Measurements from ENCODE around the gene RUNX2. TPM values are rescaled to one million over a fixed set of nuclear protein-coding genes. Genes with fewer than 3 reads are reported as not detected.

RUNX2 gene
- total and polyA plus RNA-seq, 2 experiments from 2014 or later: 0.66 to 1.7 TPM

DNA sequence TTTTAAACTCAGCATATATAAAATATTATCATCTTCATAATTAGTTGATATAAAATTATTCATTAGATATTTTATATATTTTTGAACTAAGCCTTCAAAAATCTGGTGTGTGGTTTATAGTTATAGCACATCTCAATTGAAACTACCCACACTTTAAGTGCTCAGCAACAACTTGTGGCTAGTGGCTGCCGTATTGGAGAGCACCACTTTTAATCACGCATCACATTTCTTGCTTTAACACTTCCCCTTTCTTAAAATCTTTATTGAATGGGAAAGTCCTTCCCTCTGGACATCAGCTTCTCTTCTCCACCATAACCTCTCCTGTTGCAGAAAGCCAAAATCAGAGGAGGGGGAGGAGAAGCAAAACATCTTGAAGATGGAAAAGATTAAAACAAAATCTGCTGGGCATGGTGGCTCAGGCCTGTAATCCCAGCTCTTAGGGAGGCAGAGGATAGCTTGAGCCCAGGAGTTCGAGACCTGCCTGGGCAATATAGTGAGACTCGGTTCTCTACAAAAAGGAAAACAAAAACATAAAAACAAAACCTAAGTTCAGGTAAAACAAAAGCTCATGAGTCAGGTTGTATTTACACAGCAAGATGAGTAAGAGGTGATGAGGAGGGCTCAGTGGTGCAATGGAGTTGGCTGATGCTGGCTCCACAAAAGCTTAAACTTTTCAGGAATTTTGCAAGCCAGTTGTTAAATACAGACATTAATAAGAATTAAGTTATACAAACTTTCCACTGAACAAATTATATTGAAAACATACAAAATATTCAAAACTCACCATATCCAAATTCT is 286.6 kb downstream of the RUNX2 start:
- Histone ChIP-seq H3K4me2 (no peak overlapping the region), H3K36me3 (ENCODE audit: insufficient read depth) (no peaks in the 10 kb centered on the region), H3K79me2 (replicated peaks; ENCODE audit: insufficient read depth) (no peaks in the 10 kb centered on the region), H3K4me1 (ENCODE audit: insufficient read depth) (no peaks in the 10 kb centered on the region), H3F3A (replicated peaks; ENCODE audit: low read depth) (no peaks in the 10 kb centered on the region), H3K4me3 (no peak overlapping the region), H4K20me1 (replicated peaks; ENCODE audit: insufficient read depth) (no peaks in the 10 kb centered on the region), H3K27me3 (ENCODE audit: insufficient read depth) (no peaks in the 10 kb centered on the region), H3K9me2 (ENCODE audit: insufficient read depth) (no peaks in the 10 kb centered on the region), H2AFZ (no peak overlapping the region), H3K27ac (ENCODE audit: low read depth) (no peak overlapping the region)
- H3K9me3 Mint-ChIP-seq: no peaks in the 10 kb centered on the region
- H3K4me3 Mint-ChIP-seq: no peak overlapping the region
- TF ChIP-seq STAT1 (IDR thresholded peaks at IDR 0.05; ENCODE audit: unreplicated experiment) (no peak), NANOG (IDR thresholded peaks at IDR 0.05; ENCODE audit: borderline replicate concordance) (no peak), JUNB (IDR thresholded peaks at IDR 0.05; ENCODE audit: unreplicated experiment) (no peak), POLR2AphosphoS5 (IDR thresholded peaks at IDR 0.05; ENCODE audit: low read depth) (no peak), EZH2phosphoT487 (IDR thresholded peaks at IDR 0.05; ENCODE audit: unreplicated experiment) (no peak), ZNF331 (CRISPR knock-in tag; IDR thresholded peaks at IDR 0.05; ENCODE audit: low read depth) (no peak), CREB1 (CRISPR knock-in tag; IDR thresholded peaks at IDR 0.05; ENCODE audit: low read depth) (no peak), EZH2 (IDR thresholded peaks at IDR 0.05; ENCODE audit: low read depth, unreplicated experiment) (no peak)
- TF ChIP-seq, protein P1, sequence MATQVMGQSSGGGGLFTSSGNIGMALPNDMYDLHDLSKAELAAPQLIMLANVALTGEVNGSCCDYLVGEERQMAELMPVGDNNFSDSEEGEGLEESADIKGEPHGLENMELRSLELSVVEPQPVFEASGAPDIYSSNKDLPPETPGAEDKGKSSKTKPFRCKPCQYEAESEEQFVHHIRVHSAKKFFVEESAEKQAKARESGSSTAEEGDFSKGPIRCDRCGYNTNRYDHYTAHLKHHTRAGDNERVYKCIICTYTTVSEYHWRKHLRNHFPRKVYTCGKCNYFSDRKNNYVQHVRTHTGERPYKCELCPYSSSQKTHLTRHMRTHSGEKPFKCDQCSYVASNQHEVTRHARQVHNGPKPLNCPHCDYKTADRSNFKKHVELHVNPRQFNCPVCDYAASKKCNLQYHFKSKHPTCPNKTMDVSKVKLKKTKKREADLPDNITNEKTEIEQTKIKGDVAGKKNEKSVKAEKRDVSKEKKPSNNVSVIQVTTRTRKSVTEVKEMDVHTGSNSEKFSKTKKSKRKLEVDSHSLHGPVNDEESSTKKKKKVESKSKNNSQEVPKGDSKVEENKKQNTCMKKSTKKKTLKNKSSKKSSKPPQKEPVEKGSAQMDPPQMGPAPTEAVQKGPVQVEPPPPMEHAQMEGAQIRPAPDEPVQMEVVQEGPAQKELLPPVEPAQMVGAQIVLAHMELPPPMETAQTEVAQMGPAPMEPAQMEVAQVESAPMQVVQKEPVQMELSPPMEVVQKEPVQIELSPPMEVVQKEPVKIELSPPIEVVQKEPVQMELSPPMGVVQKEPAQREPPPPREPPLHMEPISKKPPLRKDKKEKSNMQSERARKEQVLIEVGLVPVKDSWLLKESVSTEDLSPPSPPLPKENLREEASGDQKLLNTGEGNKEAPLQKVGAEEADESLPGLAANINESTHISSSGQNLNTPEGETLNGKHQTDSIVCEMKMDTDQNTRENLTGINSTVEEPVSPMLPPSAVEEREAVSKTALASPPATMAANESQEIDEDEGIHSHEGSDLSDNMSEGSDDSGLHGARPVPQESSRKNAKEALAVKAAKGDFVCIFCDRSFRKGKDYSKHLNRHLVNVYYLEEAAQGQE (IDR thresholded peaks at IDR 0.05; ENCODE audit: unreplicated experiment): no peak
- TF ChIP-seq, protein P2, sequence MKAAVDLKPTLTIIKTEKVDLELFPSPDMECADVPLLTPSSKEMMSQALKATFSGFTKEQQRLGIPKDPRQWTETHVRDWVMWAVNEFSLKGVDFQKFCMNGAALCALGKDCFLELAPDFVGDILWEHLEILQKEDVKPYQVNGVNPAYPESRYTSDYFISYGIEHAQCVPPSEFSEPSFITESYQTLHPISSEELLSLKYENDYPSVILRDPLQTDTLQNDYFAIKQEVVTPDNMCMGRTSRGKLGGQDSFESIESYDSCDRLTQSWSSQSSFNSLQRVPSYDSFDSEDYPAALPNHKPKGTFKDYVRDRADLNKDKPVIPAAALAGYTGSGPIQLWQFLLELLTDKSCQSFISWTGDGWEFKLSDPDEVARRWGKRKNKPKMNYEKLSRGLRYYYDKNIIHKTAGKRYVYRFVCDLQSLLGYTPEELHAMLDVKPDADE (IDR thresholded peaks at IDR 0.05): no peak
- TF ChIP-seq, protein P3, sequence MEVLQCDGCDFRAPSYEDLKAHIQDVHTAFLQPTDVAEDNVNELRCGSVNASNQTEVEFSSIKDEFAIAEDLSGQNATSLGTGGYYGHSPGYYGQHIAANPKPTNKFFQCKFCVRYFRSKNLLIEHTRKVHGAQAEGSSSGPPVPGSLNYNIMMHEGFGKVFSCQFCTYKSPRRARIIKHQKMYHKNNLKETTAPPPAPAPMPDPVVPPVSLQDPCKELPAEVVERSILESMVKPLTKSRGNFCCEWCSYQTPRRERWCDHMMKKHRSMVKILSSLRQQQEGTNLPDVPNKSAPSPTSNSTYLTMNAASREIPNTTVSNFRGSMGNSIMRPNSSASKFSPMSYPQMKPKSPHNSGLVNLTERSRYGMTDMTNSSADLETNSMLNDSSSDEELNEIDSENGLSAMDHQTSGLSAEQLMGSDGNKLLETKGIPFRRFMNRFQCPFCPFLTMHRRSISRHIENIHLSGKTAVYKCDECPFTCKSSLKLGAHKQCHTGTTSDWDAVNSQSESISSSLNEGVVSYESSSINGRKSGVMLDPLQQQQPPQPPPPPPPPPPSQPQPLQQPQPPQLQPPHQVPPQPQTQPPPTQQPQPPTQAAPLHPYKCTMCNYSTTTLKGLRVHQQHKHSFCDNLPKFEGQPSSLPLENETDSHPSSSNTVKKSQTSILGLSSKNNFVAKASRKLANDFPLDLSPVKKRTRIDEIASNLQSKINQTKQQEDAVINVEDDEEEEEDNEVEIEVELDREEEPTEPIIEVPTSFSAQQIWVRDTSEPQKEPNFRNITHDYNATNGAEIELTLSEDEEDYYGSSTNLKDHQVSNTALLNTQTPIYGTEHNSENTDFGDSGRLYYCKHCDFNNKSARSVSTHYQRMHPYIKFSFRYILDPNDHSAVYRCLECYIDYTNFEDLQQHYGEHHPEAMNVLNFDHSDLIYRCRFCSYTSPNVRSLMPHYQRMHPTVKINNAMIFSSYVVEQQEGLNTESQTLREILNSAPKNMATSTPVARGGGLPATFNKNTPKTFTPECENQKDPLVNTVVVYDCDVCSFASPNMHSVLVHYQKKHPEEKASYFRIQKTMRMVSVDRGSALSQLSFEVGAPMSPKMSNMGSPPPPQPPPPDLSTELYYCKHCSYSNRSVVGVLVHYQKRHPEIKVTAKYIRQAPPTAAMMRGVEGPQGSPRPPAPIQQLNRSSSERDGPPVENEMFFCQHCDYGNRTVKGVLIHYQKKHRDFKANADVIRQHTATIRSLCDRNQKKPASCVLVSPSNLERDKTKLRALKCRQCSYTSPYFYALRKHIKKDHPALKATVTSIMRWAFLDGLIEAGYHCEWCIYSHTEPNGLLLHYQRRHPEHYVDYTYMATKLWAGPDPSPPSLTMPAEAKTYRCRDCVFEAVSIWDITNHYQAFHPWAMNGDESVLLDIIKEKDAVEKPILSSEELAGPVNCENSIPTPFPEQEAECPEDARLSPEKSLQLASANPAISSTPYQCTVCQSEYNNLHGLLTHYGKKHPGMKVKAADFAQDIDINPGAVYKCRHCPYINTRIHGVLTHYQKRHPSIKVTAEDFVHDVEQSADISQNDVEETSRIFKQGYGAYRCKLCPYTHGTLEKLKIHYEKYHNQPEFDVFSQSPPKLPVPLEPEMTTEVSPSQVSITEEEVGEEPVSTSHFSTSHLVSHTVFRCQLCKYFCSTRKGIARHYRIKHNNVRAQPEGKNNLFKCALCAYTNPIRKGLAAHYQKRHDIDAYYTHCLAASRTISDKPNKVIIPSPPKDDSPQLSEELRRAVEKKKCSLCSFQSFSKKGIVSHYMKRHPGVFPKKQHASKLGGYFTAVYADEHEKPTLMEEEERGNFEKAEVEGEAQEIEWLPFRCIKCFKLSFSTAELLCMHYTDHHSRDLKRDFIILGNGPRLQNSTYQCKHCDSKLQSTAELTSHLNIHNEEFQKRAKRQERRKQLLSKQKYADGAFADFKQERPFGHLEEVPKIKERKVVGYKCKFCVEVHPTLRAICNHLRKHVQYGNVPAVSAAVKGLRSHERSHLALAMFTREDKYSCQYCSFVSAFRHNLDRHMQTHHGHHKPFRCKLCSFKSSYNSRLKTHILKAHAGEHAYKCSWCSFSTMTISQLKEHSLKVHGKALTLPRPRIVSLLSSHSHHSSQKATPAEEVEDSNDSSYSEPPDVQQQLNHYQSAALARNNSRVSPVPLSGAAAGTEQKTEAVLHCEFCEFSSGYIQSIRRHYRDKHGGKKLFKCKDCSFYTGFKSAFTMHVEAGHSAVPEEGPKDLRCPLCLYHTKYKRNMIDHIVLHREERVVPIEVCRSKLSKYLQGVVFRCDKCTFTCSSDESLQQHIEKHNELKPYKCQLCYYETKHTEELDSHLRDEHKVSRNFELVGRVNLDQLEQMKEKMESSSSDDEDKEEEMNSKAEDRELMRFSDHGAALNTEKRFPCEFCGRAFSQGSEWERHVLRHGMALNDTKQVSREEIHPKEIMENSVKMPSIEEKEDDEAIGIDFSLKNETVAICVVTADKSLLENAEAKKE (CRISPR knock-in tag; IDR thresholded peaks at IDR 0.05): no peak
- TF ChIP-seq, protein P4, sequence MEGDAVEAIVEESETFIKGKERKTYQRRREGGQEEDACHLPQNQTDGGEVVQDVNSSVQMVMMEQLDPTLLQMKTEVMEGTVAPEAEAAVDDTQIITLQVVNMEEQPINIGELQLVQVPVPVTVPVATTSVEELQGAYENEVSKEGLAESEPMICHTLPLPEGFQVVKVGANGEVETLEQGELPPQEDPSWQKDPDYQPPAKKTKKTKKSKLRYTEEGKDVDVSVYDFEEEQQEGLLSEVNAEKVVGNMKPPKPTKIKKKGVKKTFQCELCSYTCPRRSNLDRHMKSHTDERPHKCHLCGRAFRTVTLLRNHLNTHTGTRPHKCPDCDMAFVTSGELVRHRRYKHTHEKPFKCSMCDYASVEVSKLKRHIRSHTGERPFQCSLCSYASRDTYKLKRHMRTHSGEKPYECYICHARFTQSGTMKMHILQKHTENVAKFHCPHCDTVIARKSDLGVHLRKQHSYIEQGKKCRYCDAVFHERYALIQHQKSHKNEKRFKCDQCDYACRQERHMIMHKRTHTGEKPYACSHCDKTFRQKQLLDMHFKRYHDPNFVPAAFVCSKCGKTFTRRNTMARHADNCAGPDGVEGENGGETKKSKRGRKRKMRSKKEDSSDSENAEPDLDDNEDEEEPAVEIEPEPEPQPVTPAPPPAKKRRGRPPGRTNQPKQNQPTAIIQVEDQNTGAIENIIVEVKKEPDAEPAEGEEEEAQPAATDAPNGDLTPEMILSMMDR (conservative IDR thresholded peaks at IDR 0.05; ENCODE audit: low read depth in 2 of 2): no peak
- no peaks in the 10 kb centered on the region for H3K36me3 Mint-ChIP-seq (ENCODE audit: low read depth)
- DNase-seq (ENCODE audit: low spot score) (no peak), ATAC-seq (no peak)
- H3K27ac Mint-ChIP-seq: no peak overlapping the region
- peaks cover 4% of the 10 kb centered on the region; the same call in 2 of the 3 replicates for H3K4me1 Mint-ChIP-seq
- no peaks in the 10 kb centered on the region for H3K27me3 Mint-ChIP-seq (ENCODE audit: insufficient read depth, low read depth, poor library complexity)
